Ishikawa (cell line): ENCODE measurements around the gene CRELD2.

Experiments
- CEBPB ChIP-seq: IDR thresholded peaks from 2 replicates; pipeline ENCODE4 v1.6.1; 2012
- CREB1 ChIP-seq: IDR thresholded peaks from 2 replicates; pipeline ENCODE4 v1.6.1; 2012; ENCODE audit warnings: low read depth
- EGR1 ChIP-seq: IDR thresholded peaks from 2 replicates; pipeline ENCODE4 v1.6.1; 2012
- EP300 ChIP-seq: IDR thresholded peaks from 2 replicates; pipeline ENCODE4 v1.6.1; 2012; ENCODE audit warnings: borderline replicate concordance
- FOXM1 ChIP-seq: IDR thresholded peaks from 2 replicates; pipeline ENCODE4 v1.6.1; 2012; ENCODE audit warnings: low read depth, borderline replicate concordance
- RAD21 ChIP-seq: IDR thresholded peaks from 2 replicates; pipeline ENCODE4 v1.6.1; 2012; ENCODE audit warnings: low read depth
- TAF1 ChIP-seq: IDR thresholded peaks from 2 replicates; pipeline ENCODE4 v1.6.1; 2012; ENCODE audit warnings: low read depth, mild to moderate bottlenecking
- TEAD4 ChIP-seq: IDR thresholded peaks from 2 replicates; pipeline ENCODE4 v1.6.1; 2012
- YY1 ChIP-seq: IDR thresholded peaks from 2 replicates; pipeline ENCODE4 v1.6.1; 2012; ENCODE audit warnings: low read depth
- ZBTB7A ChIP-seq: IDR thresholded peaks from 2 replicates; pipeline ENCODE4 v1.6.1; 2012; ENCODE audit warnings: low read depth
- TF ChIP-seq, protein P1 (sequence below): IDR thresholded peaks from 2 replicates; pipeline ENCODE4 v1.6.1; 2012
- TF ChIP-seq, protein P2 (sequence below): IDR thresholded peaks from 2 replicates; pipeline ENCODE4 v1.6.1; 2012
- TF ChIP-seq, protein P3 (sequence below): IDR thresholded peaks from 2 replicates; pipeline ENCODE4 v1.6.1; 2012; ENCODE audit warnings: low read depth, mild to moderate bottlenecking

DNA sequence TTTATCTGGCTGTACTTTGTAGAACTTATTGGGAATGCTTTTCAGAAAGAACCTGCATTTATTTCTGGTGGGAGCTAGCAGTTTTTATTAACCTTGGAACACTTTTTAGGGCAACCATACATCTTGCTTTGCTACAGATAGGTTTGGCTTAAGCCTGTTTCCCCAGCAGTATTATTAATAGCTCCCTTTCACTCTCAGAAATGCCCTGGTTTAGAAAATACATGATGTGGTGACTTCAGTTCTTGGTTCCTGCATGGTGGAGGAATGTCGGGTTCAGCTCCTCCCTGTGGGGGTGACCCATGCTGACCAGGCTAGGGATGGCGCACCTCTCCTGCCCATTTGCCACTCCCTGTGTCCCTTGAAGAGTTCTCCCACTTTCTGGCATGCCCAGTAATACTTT lies 36.6 kb upstream of the CRELD2 start:
- TF ChIP-seq TEAD4: no peak
- TF ChIP-seq CEBPB: no peak
- TF ChIP-seq TAF1: no peak
- no peak for TF ChIP-seq CREB1
- TF ChIP-seq, protein P1, sequence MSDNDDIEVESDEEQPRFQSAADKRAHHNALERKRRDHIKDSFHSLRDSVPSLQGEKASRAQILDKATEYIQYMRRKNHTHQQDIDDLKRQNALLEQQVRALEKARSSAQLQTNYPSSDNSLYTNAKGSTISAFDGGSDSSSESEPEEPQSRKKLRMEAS: no peak
- TF ChIP-seq RAD21: no peak
- TF ChIP-seq YY1: no peak
- no peak for TF ChIP-seq EP300
- TF ChIP-seq EGR1: no peak
- TF ChIP-seq, protein P2, sequence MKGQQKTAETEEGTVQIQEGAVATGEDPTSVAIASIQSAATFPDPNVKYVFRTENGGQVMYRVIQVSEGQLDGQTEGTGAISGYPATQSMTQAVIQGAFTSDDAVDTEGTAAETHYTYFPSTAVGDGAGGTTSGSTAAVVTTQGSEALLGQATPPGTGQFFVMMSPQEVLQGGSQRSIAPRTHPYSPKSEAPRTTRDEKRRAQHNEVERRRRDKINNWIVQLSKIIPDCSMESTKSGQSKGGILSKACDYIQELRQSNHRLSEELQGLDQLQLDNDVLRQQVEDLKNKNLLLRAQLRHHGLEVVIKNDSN: no peak
- TF ChIP-seq FOXM1: no peak
- TF ChIP-seq, protein P3, sequence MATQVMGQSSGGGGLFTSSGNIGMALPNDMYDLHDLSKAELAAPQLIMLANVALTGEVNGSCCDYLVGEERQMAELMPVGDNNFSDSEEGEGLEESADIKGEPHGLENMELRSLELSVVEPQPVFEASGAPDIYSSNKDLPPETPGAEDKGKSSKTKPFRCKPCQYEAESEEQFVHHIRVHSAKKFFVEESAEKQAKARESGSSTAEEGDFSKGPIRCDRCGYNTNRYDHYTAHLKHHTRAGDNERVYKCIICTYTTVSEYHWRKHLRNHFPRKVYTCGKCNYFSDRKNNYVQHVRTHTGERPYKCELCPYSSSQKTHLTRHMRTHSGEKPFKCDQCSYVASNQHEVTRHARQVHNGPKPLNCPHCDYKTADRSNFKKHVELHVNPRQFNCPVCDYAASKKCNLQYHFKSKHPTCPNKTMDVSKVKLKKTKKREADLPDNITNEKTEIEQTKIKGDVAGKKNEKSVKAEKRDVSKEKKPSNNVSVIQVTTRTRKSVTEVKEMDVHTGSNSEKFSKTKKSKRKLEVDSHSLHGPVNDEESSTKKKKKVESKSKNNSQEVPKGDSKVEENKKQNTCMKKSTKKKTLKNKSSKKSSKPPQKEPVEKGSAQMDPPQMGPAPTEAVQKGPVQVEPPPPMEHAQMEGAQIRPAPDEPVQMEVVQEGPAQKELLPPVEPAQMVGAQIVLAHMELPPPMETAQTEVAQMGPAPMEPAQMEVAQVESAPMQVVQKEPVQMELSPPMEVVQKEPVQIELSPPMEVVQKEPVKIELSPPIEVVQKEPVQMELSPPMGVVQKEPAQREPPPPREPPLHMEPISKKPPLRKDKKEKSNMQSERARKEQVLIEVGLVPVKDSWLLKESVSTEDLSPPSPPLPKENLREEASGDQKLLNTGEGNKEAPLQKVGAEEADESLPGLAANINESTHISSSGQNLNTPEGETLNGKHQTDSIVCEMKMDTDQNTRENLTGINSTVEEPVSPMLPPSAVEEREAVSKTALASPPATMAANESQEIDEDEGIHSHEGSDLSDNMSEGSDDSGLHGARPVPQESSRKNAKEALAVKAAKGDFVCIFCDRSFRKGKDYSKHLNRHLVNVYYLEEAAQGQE: no peak
- TF ChIP-seq ZBTB7A: no peak
